ENCODE results near the gene HSPH1.
A peak's percentile ranks its signal among the peaks of the same experiment; 100 is the strongest.

Gene HSPH1

DNA sequence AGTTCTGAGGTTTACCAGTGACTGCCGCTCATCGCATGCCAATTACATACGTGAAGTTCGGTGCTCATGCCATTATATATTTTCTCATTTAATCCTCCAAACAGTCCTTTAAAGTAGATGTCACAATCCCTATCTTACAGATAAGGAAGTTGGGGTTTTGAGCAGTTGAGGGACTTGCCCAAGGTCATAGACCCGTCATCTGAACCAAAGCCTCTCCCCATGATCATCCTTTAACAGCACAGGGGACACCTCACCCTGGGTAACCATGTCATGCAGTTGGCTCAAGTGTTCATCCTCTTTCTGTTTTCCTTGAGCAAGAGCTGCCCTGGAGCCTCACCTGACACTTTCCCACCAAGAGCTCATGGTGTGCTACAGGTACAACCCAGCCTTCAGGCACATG is 69.1 kb downstream of the HSPH1 start:
- no peak overlapping the region for H3K27ac ChIP-seq
- H3K9ac ChIP-seq: no peak overlapping the region
- H4K20me1 ChIP-seq: no peaks in the 10 kb centered on the region
- H3K4me2 ChIP-seq: no peak overlapping the region
- H3K36me3 ChIP-seq: no peaks in the 10 kb centered on the region
- no peaks in the 10 kb centered on the region for H3K27me3 ChIP-seq
- no peak overlapping the region for H3K4me3 ChIP-seq
- no peaks in the 10 kb centered on the region for H3K9me3 ChIP-seq
- no peak for TF ChIP-seq Cebpa-rat (IDR thresholded peaks at IDR 0.05)
- 0 out of 2 replicates have a peak, but pooled peaks cover 8% of the 10 kb centered on the region for H3K4me1 ChIP-seq

DNA sequence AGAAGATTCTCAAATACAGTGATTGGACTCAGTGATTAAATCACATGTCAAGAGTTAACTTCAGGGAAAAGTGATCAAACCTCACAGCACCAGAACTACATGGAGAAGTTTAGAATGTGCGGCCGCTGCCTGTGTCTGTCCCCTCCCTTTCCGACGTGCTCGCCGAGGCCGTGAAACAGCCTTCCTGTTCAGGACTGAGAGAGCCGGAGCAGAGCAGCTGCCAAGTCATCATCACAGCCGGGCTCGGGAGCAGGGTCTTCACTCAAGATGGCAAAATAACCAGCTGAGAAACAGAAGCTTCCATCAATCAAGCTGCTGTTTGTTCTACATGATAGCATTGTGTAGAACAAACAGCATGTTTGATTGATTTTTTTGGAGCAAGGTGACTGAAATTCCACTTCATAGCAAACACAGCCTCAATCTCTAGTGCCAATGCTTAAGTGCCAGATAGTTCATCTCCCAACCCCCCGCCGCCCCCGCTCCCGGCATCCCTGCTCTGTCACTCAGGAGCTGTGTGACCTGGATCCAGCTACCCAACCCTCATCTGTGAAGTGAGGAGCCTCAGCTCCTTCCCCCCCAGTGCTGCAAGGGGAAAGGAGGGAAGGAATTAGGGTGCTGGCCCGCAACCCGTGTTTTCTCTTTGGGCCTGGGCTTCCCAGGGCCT is 70.6 kb downstream of the HSPH1 start:
- Histone ChIP-seq H3K4me2 (peak overlapping the region; percentile 33; the same call in 1 of the 2 replicates), H3K27me3 (no peaks in the 10 kb centered on the region), H3K27ac (no peak overlapping the region), H4K20me1 (no peaks in the 10 kb centered on the region), H3K9me3 (no peaks in the 10 kb centered on the region), H3K9ac (no peak overlapping the region), H3K4me3 (no peak overlapping the region), H3K4me1 (0 out of 2 replicates have a peak, but pooled peaks cover 8% of the 10 kb centered on the region), H3K36me3 (no peaks in the 10 kb centered on the region)
- no peak for TF ChIP-seq Cebpa-rat (IDR thresholded peaks at IDR 0.05)

DNA sequence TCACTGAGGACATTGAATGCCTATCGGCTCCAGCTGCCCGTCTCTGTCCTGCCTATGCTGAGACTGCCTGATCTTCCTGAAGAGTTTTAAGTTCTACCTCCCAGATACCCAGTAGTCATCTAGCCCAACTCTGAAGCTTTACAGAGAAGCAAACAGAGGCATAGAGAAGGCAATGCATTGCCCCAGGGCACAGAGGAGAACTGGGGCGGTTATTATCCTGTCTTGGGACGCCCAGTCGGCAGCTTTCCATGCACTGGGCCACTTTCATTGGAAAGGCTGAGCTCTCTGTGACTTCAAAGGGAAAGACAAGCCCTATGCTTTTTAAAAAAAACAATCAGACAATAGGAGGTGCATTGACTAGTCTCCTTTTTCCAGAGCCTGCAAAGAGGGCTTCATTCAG is 71.6 kb downstream of the HSPH1 start:
- H3K27me3 ChIP-seq: no peaks in the 10 kb centered on the region

DNA sequence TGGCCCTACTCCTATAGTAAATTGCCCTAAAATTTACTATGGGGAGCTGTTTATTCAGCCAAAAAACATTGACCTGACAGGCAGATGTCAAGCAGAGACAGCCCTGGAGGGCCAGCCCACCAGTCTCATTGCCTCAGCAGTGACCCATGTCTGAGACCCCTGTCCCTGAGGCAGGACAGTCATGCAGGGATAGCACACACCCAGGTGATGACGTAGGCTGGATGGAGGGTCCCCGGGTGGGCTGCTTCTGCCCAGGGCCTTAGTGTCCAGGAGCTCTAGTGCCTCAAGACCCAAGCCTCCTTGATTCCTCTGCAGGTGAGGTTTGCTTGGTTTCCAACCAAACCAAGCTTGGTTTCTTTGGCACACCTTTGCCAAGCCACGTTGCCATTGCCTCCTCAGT is 72.1 kb downstream of the HSPH1 start:
- H3K9ac ChIP-seq: no peak overlapping the region
- no peaks in the 10 kb centered on the region for H3K27me3 ChIP-seq
- no peak overlapping the region for H3K4me2 ChIP-seq
- H3K27ac ChIP-seq: no peak overlapping the region
- no peaks in the 10 kb centered on the region for H4K20me1 ChIP-seq
- no peak for TF ChIP-seq Cebpa-rat (IDR thresholded peaks at IDR 0.05)
- no peaks in the 10 kb centered on the region for H3K9me3 ChIP-seq
- H3K4me1 ChIP-seq: 0 out of 2 replicates have a peak, but pooled peaks cover 8% of the 10 kb centered on the region
- no peak overlapping the region for H3K4me3 ChIP-seq
- no peaks in the 10 kb centered on the region for H3K36me3 ChIP-seq

More for the DNA sequence above, 71.6 kb downstream of the HSPH1 start:
- TF ChIP-seq Cebpa-rat (IDR thresholded peaks at IDR 0.05): no peak
- no peak overlapping the region for H3K9ac ChIP-seq
- no peak overlapping the region for H3K4me2 ChIP-seq
- H3K4me1 ChIP-seq: 0 out of 2 replicates have a peak, but pooled peaks cover 8% of the 10 kb centered on the region
- no peak overlapping the region for H3K27ac ChIP-seq
- no peak overlapping the region for H3K4me3 ChIP-seq
- no peaks in the 10 kb centered on the region for H4K20me1 ChIP-seq
- H3K36me3 ChIP-seq: no peaks in the 10 kb centered on the region
- no peaks in the 10 kb centered on the region for H3K9me3 ChIP-seq

DNA sequence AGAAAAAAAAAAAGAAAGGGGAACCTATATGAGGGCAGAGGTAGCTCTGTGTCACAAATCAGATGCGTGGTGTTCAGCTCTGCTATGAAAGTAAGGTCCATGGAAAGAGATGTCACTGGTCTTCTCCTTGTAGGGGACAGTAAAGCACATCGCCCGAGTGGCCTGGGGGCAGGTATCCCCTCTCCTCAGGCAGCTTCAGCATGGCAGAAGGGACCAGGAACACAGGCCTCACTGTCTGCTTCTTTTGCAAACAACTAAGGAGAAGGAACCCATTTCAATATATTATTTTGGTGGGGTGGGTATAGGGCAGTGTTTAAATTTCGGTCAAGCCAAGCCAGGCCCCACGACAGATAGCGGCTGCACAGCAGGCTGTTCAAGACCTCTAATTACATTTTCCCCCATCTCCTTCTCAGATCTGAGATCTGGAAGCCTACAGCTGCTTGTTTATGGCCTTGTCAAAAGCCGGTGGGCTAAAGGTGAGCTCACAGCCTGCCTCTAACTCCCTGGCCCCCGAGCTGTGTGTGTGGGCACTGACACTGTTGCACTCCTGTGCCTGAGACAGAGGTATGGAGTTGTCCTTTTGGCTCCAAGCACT is 72.8 kb downstream of the HSPH1 start:
- Histone ChIP-seq H3K4me1 (0 out of 2 replicates have a peak, but pooled peaks cover 8% of the 10 kb centered on the region), H3K9me3 (no peaks in the 10 kb centered on the region), H3K27ac (no peak overlapping the region), H3K4me2 (no peak overlapping the region), H3K36me3 (no peaks in the 10 kb centered on the region), H4K20me1 (no peaks in the 10 kb centered on the region), H3K9ac (no peak overlapping the region), H3K4me3 (no peak overlapping the region), H3K27me3 (no peaks in the 10 kb centered on the region)
- TF ChIP-seq Cebpa-rat (IDR thresholded peaks at IDR 0.05): no peak
